ENCODE results near the gene RGS11. TPM values are rescaled to one million over a fixed set of nuclear protein-coding genes. Genes with fewer than 3 reads are reported as not detected.
"Not testable (repeated sequence)": the region's sequence is repeated elsewhere in the genome, so short reads cannot be mapped to it uniquely, and the experiment has no call there.

RGS11 gene
- total RNA-seq, 1 donor from 2014 or later = 16.4 TPM

DNA sequence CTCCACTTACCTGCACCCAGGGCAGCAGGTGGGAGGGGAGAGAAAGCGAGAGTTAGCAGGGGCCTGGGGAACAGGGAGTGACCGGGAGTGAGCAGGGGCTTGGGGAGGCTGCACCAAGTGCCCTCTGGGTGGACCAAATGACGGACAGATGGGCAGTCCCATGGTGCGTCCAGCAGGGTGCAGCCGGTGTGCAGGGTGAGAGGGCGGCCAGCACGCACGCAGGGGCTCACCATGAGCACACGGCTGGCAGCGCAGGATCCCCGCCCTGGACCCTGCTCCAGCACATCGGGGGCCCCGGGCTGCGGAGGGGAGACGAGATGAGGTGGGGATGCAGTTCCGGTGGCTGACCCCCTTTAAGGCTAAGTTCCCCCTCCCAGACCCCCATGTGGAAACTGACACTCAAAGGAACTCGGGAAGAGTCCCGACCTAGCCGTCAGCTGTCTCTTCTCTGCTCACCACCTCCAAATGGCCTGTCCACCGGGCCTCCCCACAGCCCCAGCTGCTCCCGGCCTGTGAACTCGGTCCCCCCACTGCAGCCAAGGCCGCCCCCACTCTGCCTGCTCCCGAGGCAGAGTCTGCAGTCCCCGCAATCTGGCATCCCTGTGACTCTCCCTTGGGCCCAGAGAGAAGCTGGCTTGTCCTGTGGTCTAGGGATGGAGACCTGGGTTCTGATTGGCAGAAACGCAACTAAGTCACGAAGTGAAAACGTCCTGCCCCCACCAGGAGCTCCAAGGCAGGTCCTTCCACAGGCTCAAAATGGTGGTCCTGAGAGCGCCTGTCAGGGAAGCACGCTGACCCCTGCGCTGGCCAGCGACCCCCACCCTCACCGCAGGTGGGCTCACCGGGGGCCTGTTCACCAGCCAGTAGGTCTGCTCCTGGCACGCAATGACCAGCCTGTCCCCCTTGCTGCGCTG, 2.9 kb downstream of the RGS11 start:
- TF ChIP-seq, protein P1, sequence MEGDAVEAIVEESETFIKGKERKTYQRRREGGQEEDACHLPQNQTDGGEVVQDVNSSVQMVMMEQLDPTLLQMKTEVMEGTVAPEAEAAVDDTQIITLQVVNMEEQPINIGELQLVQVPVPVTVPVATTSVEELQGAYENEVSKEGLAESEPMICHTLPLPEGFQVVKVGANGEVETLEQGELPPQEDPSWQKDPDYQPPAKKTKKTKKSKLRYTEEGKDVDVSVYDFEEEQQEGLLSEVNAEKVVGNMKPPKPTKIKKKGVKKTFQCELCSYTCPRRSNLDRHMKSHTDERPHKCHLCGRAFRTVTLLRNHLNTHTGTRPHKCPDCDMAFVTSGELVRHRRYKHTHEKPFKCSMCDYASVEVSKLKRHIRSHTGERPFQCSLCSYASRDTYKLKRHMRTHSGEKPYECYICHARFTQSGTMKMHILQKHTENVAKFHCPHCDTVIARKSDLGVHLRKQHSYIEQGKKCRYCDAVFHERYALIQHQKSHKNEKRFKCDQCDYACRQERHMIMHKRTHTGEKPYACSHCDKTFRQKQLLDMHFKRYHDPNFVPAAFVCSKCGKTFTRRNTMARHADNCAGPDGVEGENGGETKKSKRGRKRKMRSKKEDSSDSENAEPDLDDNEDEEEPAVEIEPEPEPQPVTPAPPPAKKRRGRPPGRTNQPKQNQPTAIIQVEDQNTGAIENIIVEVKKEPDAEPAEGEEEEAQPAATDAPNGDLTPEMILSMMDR (IDR thresholded peaks at IDR 0.05; ENCODE audit: borderline replicate concordance) = no peak
- Histone ChIP-seq H3K27ac (replicated peaks) (no peak overlapping the region), H3K36me3 (no peaks in the 10 kb centered on the region), H3K4me3 (no peak overlapping the region), H3K27me3 (ENCODE audit: low read depth) (peaks cover 13% of the 10 kb centered on the region), H3K9me3 (replicated peaks) (no peaks in the 10 kb centered on the region), H3K4me1 (peaks cover 19% of the 10 kb centered on the region)
- DNase-seq = no peak
- intact Hi-C loops (cut with micrococcal nuclease) = no loop called here

- Histone ChIP-seq H3K9me3 (replicated peaks) (no peaks in the 10 kb centered on the region), H3K27ac (replicated peaks) (no peak overlapping the region), H3K27me3 (ENCODE audit: low read depth) (peaks cover 13% of the 10 kb centered on the region), H3K4me3 (no peak overlapping the region), H3K36me3 (no peaks in the 10 kb centered on the region), H3K4me1 (peaks cover 12% of the 10 kb centered on the region)
- TF ChIP-seq, protein P1 (IDR thresholded peaks at IDR 0.05; ENCODE audit: borderline replicate concordance) = no peak
- intact Hi-C loops (cut with micrococcal nuclease) = no loop called here
- no peak for DNase-seq
These were observed 5.1 kb downstream of the RGS11 start for GRCh38 chr16:270381-271255.

DNA sequence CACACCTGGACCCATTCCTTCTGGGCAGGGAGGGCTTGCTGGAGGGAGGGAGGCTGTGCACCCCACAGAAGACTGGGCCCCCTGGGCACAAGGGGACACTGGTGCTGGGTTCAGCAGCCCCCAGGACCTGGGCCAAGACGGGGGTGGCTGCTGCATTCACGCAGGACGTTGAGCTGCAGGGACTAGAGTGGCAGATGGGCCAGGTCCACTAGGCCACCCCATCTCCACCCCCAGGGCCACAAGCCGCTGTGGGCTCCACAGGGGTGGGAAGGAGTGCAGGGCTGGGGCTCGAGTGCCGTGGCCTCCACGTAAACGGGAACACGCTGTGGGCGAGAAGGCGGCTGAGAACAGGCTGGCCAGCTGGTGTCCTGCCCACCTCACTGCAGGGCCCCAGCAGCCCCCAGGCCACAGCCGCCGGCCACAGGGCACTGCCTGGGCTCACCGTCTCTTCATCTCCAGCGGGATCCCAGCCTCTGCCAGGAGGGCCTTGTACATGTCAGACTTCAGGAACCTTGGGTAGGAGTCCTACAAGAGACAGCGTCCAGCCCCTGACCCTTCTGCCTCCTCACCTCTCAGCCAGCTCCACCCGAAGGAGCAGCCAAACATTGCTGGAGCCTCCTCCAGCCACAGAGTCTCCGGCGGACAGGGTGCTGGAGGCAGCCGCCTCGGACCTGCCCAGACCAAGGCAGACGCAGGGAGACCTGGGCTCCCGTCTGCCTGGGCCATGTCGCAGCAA, 6.5 kb downstream of the RGS11 start:
- H3K27ac ChIP-seq (replicated peaks) = no peak overlapping the region
- intact Hi-C loops (cut with micrococcal nuclease) = no loop called here

DNA sequence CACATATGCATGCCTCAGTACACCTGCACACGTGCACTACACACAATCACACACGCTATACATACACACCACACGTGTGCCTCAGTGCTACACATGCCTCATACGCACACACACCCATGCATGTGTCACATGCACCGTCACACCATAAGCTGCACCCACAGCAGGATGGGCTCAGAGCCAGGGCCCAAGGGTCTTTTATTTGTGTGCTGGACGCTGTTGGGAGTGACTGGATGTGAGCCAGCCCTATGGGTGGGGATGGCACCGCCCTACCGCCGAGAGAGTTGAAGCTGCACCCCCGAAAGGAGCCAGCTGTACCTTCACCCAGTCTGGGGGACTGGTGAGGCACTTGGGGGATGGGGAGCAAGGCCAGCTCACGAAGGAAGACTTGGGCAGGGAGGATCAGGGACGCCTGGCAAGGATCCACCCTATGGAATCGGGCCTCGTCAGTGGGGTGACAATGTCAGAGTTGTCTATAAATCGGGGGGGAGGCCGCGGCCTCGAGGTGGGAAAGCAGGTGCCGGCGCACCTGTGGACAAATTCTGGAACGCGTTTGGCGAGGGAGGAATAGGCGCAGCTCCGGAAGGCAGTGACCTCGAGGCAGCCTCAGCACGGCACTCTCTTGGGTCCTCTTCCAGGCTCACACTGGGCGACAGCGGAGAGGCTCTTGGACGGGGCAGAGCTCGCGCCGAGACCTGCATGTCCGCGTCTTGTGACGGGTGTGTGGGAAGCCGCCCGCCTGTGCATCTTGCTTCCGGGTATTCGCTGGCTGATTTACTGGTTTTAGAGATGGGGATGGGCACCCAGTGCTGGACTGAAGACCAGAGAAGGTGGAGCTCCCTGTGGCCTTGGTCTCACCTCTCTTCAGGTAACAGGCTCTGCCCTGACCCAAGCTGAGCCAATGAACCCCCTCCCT, 7.3 kb downstream of the RGS11 start:
- intact Hi-C loops (cut with micrococcal nuclease) = no loop called here
- no peaks in the 10 kb centered on the region for H3K4me1 ChIP-seq
- TF ChIP-seq, protein P1 (IDR thresholded peaks at IDR 0.05; ENCODE audit: borderline replicate concordance) = no peak
- H3K9me3 ChIP-seq (replicated peaks) = no peaks in the 10 kb centered on the region
- H3K36me3 ChIP-seq = peaks cover 18% of the 10 kb centered on the region
- H3K27me3 ChIP-seq (ENCODE audit: low read depth) = peaks cover 1% of the 10 kb centered on the region
- no peak overlapping the region for H3K4me3 ChIP-seq
- no peak overlapping the region for H3K27ac ChIP-seq (replicated peaks)
- no peak for DNase-seq

More for the DNA sequence above, 6.5 kb downstream of the RGS11 start:
- TF ChIP-seq, protein P1 (IDR thresholded peaks at IDR 0.05; ENCODE audit: borderline replicate concordance) = no peak
- H3K36me3 ChIP-seq = peaks cover 10% of the 10 kb centered on the region
- H3K9me3 ChIP-seq (replicated peaks) = no peaks in the 10 kb centered on the region
- no peak overlapping the region for H3K4me3 ChIP-seq
- DNase-seq = no peak
- H3K27me3 ChIP-seq (ENCODE audit: low read depth) = peaks cover 7% of the 10 kb centered on the region
- no peaks in the 10 kb centered on the region for H3K4me1 ChIP-seq

GRCh38 chr16:267562-267961, 8.2 kb downstream of the RGS11 start:
- H3K4me1 ChIP-seq; H3K4me3 ChIP-seq; H3K27ac ChIP-seq (replicated peaks); H3K27me3 ChIP-seq (ENCODE audit: low read depth); intact Hi-C loops (cut with micrococcal nuclease); H3K9me3 ChIP-seq (replicated peaks); DNase-seq: not testable (repeated sequence)
- H3K36me3 ChIP-seq = peaks cover 27% of the 10 kb centered on the region

Data from left ventricle myocardium inferior (tissue), 1 donor.